ENCODE results near the gene SLFN14. TPM values are rescaled to one million over a fixed set of nuclear protein-coding genes. Genes with fewer than 3 reads are reported as not detected.

SLFN14 gene
- total RNA-seq, 1 donor from 2014 or later, result not detected

Other genes with a start within 250 kb of the SLFN14 start
- gene SLFN11, start 187.2 kb downstream of the SLFN14 start, total RNA-seq, result 112 and 114 TPM in 2 replicates
- gene SLFN12, start 128.3 kb downstream of the SLFN14 start, total RNA-seq, result 7.5 and 8.8 TPM in 2 replicates
- 41.9 and 42.6 TPM in 2 replicates for gene SLFN13, start 112.1 kb downstream of the SLFN14 start, total RNA-seq
- gene SLFN12L, start 23.1 kb downstream of the SLFN14 start, total RNA-seq, result 37.8 and 41.9 TPM in 2 replicates
- gene PEX12, start 17.8 kb upstream of the SLFN14 start, total RNA-seq, result 4.5 and 4.8 TPM in 2 replicates
- 177 and 194 TPM in 2 replicates for gene AP2B1, start 26.5 kb upstream of the SLFN14 start, total RNA-seq
- 0.94 and 1.2 TPM in 2 replicates for gene RASL10B, start 170.8 kb upstream of the SLFN14 start, total RNA-seq
- gene GAS2L2, start 192.4 kb upstream of the SLFN14 start, total RNA-seq, result not detected in 2 replicates
- not detected in 2 replicates for gene C17orf50, start 200.1 kb upstream of the SLFN14 start, total RNA-seq
- gene MMP28, start 234.8 kb upstream of the SLFN14 start, total RNA-seq, result not detected in 2 replicates
- 315 and 321 TPM in 2 replicates for gene TAF15, start 248.7 kb upstream of the SLFN14 start, total RNA-seq

Measured in activated T-helper 2 cell treated with anti-CD3 and anti-CD28 coated beads, Interferon-gamma antibody, Interleukin-2, Interleukin-4, amounts not matched to agents 10 μg/mL and 5 μg/mL and 100 μg/mL, durations not matched to agents 14 hours and 24 hours and 36 hours (primary cell).